GM18951 (cell line): ENCODE results near the gene CD8B.

ENCODE experiments used
- POLR2A ChIP-seq: IDR thresholded peaks from 4 replicates; pipeline ENCODE4 v1.6.1; 2011; ENCODE audit warnings: mild to moderate bottlenecking; ENCODE audit not compliant: insufficient read length, insufficient read depth; ENCODE audit errors: extremely low read depth
- in situ Hi-C: fragments of 300-500 bp; cut with MboI; formaldehyde crosslinking; loops from one replicate; pipeline ENCODE4 v1.12.0; 2022; ENCODE audit warnings: low sequenced_read_pairs, mixed read lengths, inconsistent platforms; ENCODE audit not compliant: unreplicated experiment

CD8B gene

DNA sequence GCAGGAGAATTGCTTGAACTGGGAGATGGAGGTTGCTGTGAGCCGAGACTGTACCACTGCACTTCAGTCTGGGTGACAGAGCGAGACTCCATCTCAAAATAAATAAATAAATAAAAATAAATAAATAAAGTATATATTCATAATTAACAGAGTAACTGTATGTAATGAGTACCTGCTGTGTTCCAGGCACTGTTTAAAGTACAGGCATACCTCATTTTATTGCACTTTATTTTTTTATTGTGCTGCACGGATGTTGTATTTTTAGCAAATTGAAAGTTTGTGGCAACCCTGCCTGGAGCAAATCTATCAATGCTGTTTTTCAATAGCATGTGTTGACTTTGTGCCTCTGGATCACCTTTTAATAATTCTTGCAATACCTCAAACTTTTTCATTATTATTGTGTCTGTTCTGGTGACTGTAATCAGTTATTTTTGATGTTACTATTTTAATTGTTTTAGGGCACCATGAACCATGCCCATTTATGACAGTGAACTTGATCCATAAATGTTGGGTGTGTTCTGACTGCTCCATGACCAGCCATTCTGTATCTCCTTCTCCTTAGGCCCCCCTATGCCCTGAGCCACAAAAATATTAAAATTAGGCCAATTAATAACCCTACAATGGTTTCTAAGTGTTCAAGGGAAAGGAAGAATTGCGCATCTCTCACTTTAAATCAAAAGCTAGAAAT is 43.4 kb downstream of the CD8B start:
- TF ChIP-seq POLR2A = no peak
- in situ Hi-C loops = no loop called here

DNA sequence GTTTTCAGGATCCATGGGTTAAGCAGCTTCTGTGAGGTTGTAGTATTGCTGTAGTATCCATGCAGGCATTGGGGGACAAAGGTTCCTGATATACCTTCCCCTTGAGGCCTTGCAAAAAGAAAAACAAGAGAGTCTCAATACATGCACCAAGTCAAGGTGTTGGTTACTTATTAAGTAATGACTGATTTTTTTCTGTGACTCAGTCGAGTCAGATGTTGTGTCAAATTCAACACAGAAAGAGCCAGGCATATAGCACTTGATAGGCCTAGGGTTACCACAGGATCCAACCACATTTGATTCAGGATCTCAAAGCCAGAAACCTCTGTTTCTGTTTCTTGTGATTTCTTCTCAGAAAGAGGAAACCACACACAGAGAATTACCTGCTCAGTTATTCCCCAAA is 46.1 kb downstream of the CD8B start:
- in situ Hi-C loops = no loop called here

DNA sequence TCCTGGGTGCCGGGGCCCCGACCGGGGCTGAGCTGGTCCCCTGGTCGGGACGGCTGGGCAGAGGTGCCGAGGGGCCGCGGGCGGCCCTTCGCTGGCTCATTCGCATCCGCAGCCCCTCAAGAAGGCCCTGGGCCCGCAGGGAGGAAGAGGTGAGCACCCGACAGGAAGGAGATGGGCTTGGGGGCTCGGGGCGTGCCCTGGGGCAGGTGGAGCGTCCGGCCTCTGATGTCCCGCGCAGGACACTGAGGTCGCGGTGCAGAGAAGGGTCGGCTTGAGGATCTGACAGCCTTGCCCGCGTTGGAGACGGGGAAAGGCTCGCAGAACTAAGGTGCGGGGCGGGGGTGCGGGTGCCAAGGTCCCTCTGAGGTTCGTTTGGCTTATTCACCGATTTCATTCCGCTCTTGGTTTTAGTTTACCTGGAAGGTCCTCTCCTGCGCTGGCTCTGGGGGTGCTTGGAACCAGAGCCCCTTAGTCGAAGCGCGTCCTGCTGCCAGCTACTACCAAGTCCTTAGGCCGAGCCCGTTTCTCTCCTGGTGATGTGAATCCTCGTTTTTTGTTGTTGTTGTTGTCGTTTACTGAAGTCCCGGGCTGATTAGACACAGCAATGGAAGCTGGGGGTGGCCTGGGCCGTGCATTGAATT is 52.1 kb downstream of the CD8B start:
- in situ Hi-C loops = no loop called here
- no peak for TF ChIP-seq POLR2A

More for the DNA sequence above, 46.1 kb downstream of the CD8B start:
- no peak for TF ChIP-seq POLR2A

DNA sequence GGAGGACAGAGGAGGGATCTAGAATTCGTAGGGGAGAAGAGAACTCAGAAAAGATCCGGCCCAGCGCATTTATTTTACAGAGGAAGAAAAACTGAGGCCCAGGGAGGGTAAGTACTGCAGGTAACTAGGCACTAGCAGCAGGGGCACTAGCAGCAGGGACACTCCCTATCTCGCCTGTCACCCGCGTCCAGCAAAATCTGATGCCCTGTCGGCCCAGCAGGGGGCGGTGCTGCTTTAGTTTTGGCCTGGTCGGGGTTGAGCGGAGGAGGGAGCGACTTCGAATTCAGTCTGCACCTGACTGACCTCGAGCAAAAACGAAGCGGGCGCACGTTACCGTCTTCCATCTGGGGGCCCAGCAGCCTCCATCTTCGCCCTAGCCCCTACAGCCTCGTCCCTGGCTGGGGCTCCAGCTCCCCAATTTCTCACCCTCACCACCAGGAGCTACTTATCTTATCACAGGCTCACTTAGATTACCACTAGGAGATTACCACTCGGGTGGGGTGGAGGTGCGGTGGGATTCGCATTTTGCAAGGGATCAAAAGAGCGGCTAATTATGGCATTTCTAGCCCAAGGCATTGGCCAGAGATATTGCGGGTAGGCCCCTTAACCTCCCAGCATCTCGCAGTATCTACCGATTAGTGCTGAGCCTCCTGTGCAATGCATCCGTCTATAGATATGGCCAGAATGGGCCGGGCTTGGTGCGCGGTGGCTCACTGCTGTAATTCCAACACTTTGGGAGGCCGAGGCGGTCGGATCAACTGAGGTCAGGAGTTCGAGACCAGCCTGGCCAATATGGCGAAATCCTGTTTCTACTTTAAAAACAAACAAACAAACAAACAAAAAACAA is 53.1 kb downstream of the CD8B start:
- in situ Hi-C loops = no loop called here

DNA sequence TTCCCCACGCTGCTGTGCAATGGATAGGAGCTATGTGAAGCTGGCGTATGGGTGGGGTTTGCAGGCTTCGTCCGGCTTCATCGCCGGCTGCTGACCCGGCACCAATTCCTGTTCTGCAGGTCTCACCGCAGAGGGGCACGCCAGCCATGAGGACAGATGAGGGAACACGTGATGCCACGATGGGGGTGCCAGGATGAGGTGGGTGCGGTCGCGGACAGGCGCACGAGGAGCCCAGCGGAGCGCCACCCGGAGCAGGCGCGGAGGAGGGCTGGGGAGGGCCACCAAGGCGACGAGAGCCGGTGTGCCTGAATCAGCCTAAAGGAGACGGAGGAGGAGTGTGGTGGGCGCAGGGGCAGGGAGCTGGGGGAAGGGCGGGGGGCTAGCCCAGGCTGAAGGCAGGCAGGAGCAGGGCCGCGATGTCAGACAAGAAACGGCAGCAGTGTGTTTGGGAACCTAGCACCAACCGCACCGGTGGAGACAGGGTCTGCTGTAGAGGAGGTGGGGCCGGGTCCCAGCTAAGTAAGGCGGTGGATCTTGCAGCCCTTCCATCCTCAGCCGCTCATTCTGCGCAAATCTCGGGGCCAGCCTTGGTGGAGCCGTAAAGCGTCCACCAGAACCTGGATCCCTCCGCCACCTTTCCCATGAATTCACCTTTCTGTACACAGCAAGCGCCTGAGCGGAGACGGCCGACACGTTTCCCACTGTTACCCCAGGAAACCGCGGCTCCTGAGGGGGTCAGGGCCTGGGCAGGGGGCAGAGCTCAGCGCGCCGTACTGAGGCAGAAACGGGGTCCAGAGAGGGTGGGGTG is 54.0 kb downstream of the CD8B start:
- no peak for TF ChIP-seq POLR2A
- in situ Hi-C loops = no loop called here

More for the DNA sequence above, 53.1 kb downstream of the CD8B start:
- no peak for TF ChIP-seq POLR2A

DNA sequence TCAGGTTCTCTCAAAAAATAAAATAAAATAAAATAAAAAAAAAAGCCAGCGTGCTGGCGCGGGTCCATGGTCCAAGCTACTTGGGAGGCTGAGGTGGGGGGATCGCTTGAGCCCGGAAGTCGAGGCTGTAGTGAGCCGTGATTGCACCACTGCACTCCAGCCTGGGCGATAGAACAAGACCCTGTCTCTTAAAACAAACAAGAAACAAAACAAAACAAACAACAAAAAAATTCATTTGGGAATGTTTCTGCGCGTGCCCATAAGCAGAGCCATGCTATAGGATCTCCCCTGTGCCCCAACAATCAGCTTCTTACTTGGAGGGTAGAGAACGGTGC is 54.6 kb downstream of the CD8B start:
- in situ Hi-C loops = no loop called here
- TF ChIP-seq POLR2A = no peak

DNA sequence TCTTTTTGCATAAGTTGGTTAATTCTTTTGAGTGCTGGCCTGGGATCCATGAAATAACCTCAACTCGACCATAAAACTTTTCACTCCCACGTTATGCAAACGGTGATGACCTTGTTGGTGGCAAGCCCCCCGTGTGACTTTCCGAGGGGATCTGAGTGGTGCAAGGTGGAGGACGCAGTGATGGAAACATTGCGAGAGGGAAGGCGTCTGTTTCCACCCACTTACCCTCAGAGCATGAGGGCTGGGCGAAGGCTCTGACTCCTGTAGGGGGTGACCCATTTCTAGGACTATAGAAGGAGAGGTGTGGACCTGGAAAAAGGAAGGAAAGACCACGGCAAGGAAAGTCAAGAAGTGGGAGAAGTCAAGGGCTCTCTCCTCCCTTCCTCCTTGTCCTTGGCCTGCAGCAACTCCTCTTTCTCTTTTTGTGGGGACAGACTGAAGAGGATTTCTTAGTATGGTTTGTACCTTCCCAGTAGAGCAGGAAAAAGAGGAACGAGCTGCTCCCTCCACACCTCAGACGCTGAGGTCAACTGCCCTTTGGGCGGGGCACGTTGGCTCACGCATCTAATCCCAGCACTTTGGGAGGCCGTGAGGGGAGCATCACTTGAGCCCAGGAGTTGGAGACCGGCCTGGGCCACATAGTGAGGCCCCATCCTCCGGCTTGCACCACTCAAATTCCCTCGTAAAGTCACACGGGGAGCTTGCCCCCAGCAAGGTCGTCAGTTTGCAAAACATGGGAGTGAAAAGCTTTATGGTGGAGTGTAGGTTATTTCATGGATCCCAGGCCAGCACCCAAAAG is 55.4 kb downstream of the CD8B start:
- no peak for TF ChIP-seq POLR2A
- in situ Hi-C loops = no loop called here

DNA sequence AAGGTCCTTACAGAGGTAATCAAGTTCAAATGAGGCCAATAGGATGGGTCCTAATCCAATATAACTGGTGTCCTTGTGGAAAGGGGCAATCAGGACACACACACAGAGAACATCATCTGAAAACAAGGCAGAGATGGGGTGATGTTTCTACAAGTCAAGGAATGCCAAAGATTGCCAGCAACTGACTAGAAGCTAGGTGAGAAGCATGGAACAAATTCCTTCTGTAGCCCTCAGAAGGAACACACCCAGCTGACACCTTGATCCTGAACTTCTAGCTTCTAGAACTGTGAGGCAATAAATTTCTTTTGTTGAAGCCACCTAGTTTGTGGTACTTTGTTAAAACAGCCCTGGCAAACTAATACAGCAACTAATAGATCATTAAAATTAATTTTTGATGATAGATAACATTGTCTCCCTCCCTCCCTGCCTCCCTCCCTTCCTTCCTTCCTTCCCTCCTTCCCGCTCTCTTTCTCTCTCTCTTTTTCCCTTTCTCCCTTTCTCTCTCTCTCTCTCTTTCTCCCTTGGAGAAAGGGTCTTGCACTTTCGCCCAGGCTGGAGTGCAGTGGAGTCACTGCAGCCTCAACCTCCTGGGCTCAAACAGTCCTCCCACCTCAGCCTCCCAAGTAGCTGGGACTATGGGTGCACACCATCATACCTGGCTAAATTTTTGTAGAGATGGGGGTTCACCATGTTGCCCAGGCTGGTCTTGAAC is 60.7 kb downstream of the CD8B start:
- TF ChIP-seq POLR2A = no peak
- in situ Hi-C loops = no loop called here

DNA sequence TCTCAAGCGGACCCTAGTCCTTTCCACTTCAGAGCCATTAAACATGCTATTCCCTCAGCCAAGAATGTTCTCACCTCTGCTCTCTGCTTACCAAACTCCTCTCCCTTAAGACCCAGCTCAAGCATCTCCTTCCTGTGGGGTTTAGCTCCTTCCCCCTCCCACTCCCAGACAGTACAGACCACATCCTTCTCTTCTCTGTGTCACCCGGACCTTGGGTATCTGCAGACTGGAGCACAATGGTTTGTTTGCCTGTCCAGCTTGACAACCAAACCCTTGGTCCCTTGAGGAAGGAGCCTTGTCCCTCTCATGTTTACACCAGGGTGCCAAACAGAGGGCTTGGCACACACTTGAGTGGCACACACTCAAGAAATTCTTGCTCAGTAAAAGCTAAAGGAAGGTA is 66.8 kb downstream of the CD8B start:
- in situ Hi-C loops = no loop called here
- TF ChIP-seq POLR2A = no peak

DNA sequence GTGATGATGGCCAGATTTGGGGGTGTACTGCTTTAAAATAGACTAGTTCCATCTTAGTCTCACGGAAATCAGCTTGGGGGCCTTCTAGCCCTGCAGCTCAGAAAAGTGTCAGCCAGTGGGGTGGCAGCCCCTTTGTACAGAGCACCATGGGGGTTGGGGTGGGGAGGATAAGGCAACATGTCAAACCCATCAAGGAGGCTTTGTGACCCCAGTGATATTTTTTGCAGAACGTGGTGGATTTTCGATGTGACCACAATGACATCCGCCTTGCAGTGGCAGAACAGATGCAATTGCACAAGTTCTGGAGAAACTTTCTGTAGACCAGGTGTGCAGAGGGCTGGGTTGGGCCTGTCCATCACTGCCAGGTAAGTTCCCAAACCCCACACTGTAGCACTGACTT is 67.9 kb downstream of the CD8B start:
- in situ Hi-C loops = no loop called here
- no peak for TF ChIP-seq POLR2A

DNA sequence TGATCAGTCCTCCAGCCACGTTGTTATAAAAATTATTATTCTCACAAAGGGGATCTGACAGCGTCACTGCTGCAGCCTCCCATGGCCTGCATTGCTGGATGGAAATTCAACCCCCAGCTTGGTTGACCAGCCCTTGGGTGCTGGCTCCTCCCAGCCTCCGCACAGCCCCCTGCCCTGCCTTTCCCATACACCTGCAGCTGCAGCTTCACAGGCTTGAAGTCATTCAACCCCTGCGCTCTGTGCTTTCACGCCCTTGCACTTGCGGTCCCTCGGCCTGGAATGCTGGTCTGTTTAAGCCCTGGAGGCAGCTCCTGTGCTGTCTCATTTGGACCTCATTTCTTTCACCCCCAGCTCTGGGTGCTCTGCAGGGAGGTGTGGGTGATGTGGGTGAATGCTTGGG is 70.1 kb downstream of the CD8B start:
- no peak for TF ChIP-seq POLR2A
- in situ Hi-C loops = no loop called here
